Uterus (tissue), 4 donors: ENCODE results near the gene RGS7. TPM values are rescaled to one million over a fixed set of nuclear protein-coding genes. Genes with fewer than 3 reads are reported as not detected.
"Not testable (repeated sequence)": the region's sequence is repeated elsewhere in the genome, so short reads cannot be mapped to it uniquely, and the experiment has no call there.

Source experiments
- DNase-seq, 2 donors: peaks; one replicate each; pipeline ENCODE4 v3.0.0-alpha.2; 2019 to 2020
- H3K27ac ChIP-seq, 2 donors: fragments of 200-600 bp; sonication (generic); 1 replicate in 1 of 2; 2 replicates in 1 of 2; pipeline ENCODE4 v1.5.1; 2016 to 2018
- H3K27me3 ChIP-seq, 2 donors: fragments of 200-600 bp; sonication (generic); one replicate each; pipeline ENCODE4 v1.5.1; 2018 to 2019; ENCODE audit warnings: control low read depth in 1 of 2
- H3K36me3 ChIP-seq, 2 donors: fragments of 200-600 bp; sonication (generic); one replicate each; pipeline ENCODE4 v1.5.1; 2019; ENCODE audit warnings: control low read depth in 1 of 2
- H3K4me1 ChIP-seq, 2 donors: fragments of 200-600 bp; sonication (generic); one replicate each; pipeline ENCODE4 v1.5.1; 2018 to 2019; ENCODE audit warnings: control low read depth in 1 of 2
- H3K4me3 ChIP-seq, 2 donors: fragments of 200-600 bp; sonication (generic); 1 replicate in 1 of 2; 2 replicates in 1 of 2; pipeline ENCODE4 v1.5.1; 2018 to 2019; ENCODE audit warnings: mild to moderate bottlenecking in 1 of 2
- H3K9me3 ChIP-seq, 2 donors: fragments of 200-600 bp; sonication (generic); one replicate each; pipeline ENCODE4 v1.5.1; 2019; ENCODE audit warnings: control low read depth in 1 of 2
- CTCF ChIP-seq, 4 experiments: fragments of 200-600 bp in 2 of 4; fragments of 450-650 bp in 2 of 4; sonication (generic) in 2 of 4; IDR thresholded peaks; one replicate each; pipeline ENCODE4 v1.5.1; 2016 to 2019; ENCODE audit warnings: antibody characterized with exemption in 4 of 4, mild to moderate bottlenecking in 2 of 4, moderate library complexity in 1 of 4
- POLR2A ChIP-seq, 2 donors: fragments of 450-650 bp; IDR thresholded peaks; one replicate each; pipeline ENCODE4 v1.6.1; 2016; ENCODE audit warnings: antibody characterized with exemption in 2 of 2, mild to moderate bottlenecking in 1 of 2, moderate library complexity in 1 of 2
- intact Hi-C: fragments of 100-400 bp; cut with DNase I; formaldehyde crosslinking; loops from one replicate; pipeline ENCODE4 v1.15.1; 2023; ENCODE audit warnings: low total_unique reads
- total RNA-seq, 4 donors: library from RNA; depleted of rRNA in 3 of 4; stranded (reverse); fragments of >200 nt in 3 of 4; gene quantifications; one replicate each; pipeline versions ENCODE4 v1.1.0 to v1.2.4, GENCODE V29; 2014 to 2023
- donor health status: DM: yes; HTN: yes; CAD: no.

RGS7 gene
- total RNA-seq, 4 donors from 2014 or later, result 0.62 TPM; not detected in 3

GRCh38 chr1:241097479-241097878 lies 259.5 kb downstream of the RGS7 start:
- Histone ChIP-seq H3K9me3 (no peaks in the 10 kb centered on the region), H3K27ac (no peak overlapping the region), H3K36me3 (no peaks in the 10 kb centered on the region), H3K27me3 (no peaks in the 10 kb centered on the region), H3K4me3 (no peak overlapping the region), H3K4me1 (no peaks in the 10 kb centered on the region)
- DNase-seq, result no peak
- TF ChIP-seq CTCF (IDR thresholded peaks at IDR 0.05) (no peak), POLR2A (IDR thresholded peaks at IDR 0.05) (no peak)
- intact Hi-C loops, result no loop called here

- H3K4me1 ChIP-seq, result no peaks in the 10 kb centered on the region
- H3K27ac ChIP-seq, result no peak overlapping the region
- H3K27me3 ChIP-seq, result no peaks in the 10 kb centered on the region
- no peaks in the 10 kb centered on the region for H3K9me3 ChIP-seq
- TF ChIP-seq CTCF (IDR thresholded peaks at IDR 0.05), result no peak
- no peak for TF ChIP-seq POLR2A (IDR thresholded peaks at IDR 0.05)
- no peak overlapping the region for H3K4me3 ChIP-seq
- intact Hi-C loops, result no loop called here
- H3K36me3 ChIP-seq, result no peaks in the 10 kb centered on the region
- DNase-seq, result no peak
Observed at GRCh38 chr1:241096982-241097381, 260.0 kb downstream of the RGS7 start.

- no peak for DNase-seq
- no peaks in the 10 kb centered on the region for H3K27me3 ChIP-seq
- intact Hi-C loops, result no loop called here
- H3K27ac ChIP-seq, result no peak overlapping the region
- no peak overlapping the region for H3K4me3 ChIP-seq
- TF ChIP-seq POLR2A (IDR thresholded peaks at IDR 0.05) (no peak), CTCF (IDR thresholded peaks at IDR 0.05) (no peak)
- no peaks in the 10 kb centered on the region for H3K9me3 ChIP-seq
- H3K4me1 ChIP-seq, result no peaks in the 10 kb centered on the region
- H3K36me3 ChIP-seq, result no peaks in the 10 kb centered on the region
Observed at GRCh38 chr1:241095847-241096246, 261.2 kb downstream of the RGS7 start.

GRCh38 chr1:241090798-241091197 lies 266.2 kb downstream of the RGS7 start:
- Histone ChIP-seq H3K36me3 (no peaks in the 10 kb centered on the region), H3K27me3 (no peaks in the 10 kb centered on the region)
- intact Hi-C loops, result no loop called here

GRCh38 chr1:241089066-241089465 lies 267.9 kb downstream of the RGS7 start:
- H3K9me3 ChIP-seq, H3K27me3 ChIP-seq, H3K27ac ChIP-seq, H3K4me3 ChIP-seq, DNase-seq, intact Hi-C loops, H3K4me1 ChIP-seq, H3K36me3 ChIP-seq: not testable (repeated sequence)

More at GRCh38 chr1:241090798-241091197, 266.2 kb downstream of the RGS7 start:
- no peak for DNase-seq
- no peak overlapping the region for H3K27ac ChIP-seq
- H3K4me3 ChIP-seq, result no peak overlapping the region
- TF ChIP-seq CTCF (IDR thresholded peaks at IDR 0.05) (no peak), POLR2A (IDR thresholded peaks at IDR 0.05) (no peak)
- no peaks in the 10 kb centered on the region for H3K9me3 ChIP-seq
- H3K4me1 ChIP-seq, result no peaks in the 10 kb centered on the region

- intact Hi-C loops, H3K4me1 ChIP-seq, H3K9me3 ChIP-seq, H3K27ac ChIP-seq, H3K36me3 ChIP-seq, DNase-seq, H3K27me3 ChIP-seq, H3K4me3 ChIP-seq: not testable (repeated sequence)
Observed at GRCh38 chr1:241088075-241088474, 268.9 kb downstream of the RGS7 start.
